CMK (cell line): Measurements from ENCODE around the gene KDF1.
"Not testable (repeated sequence)": the region's sequence is repeated elsewhere in the genome, so short reads cannot be mapped to it uniquely, and the experiment has no call there.

Experiments used
- DNase-seq: peaks from one replicate; pipeline ENCODE4 v3.0.0-alpha.2; 2010; ENCODE audit warnings: low read depth

The KDF1 gene

GRCh38 chr1:26994020-26994786 lies 33.9 kb upstream of the KDF1 start:
- DNase-seq = no peak

- DNase-seq = no peak
These were observed 33.2 kb upstream of the KDF1 start, which contains the start of gene TRNP1 for GRCh38 chr1:26993237-26994019. TRNP1 (plus strand) TSS chr1:26993692; CDS start chr1:26993787, 95 bp downstream.

- no peak for DNase-seq
These were observed 31.2 kb upstream of the KDF1 start for GRCh38 chr1:26991310-26992116.

- not testable (repeated sequence) for DNase-seq
These were observed 29.3 kb upstream of the KDF1 start for GRCh38 chr1:26989403-26990109.

DNA sequence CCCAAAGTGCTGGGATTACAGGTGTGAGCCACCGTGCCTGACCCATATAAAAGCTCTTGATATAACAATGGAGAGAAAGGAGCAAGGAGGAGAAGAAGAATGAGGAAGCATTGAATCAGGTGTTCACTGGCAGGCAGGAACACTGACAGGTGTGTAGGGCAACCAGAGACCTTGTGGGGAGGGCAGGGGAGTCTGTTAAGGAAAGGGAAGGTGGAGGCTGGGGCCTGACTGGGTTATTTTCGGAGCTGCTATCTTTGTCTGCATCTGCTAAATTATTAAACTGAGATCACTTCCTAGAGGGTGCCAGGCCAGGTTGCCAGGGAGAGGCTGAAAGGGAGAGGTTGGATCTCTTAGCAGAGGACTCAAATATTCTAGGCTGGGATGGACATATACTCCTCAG lies 26.4 kb upstream of the KDF1 start:
- DNase-seq = no peak

DNA sequence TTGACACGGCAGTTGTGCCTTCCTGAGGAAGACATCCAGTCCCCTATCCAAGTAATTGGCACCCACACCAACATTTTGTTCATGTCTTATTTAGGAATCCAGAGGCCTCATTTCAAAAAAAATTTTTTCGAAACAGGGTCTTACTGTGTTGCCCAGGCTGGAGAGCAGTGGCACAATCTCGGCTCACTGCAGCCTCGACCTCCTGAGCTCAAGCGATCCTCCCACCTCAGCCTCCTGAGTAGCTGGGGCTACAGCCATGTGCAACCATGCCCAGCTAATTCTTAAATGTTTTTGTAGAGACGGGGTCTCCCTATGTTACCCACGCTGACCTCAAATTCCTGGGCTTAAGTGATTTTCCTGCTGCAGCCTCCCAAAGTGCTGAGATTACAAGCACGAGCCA lies 24.0 kb upstream of the KDF1 start:
- no peak for DNase-seq

GRCh38 chr1:26983863-26984262 lies 23.6 kb upstream of the KDF1 start:
- no peak for DNase-seq

DNA sequence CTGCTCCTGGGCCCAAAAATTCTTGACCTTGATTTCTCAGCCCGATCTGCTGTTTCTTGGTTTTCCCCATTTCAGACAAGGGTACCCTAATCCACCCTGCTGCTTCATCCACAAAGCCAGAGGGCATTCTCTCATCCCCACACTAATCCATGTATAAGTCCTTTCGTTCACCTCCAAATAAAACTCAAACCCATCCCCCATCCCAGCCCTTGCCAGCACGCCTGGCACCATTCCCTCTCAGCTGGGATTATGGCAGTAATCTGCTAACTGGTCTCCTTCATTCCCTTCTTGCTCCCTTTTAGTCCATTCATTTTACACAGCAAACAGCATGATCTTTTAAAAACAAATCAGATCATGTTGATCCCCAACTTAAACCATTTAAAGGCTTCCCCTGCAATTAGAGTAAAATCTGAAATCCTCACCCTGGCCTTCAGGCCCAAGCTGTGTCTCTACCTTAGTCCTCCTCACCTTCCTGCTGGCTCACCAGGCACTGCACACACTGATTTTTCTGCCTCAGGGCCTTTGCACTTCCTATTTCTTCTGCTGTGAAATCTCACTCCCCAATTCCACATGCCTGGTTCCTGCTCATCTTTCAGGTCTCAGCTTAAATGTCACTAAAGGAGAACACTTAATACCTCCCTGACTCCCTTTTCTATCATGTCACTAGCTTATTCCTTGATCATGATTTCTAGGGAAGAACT lies 21.0 kb upstream of the KDF1 start:
- no peak for DNase-seq

GRCh38 chr1:26978901-26979300 lies 18.6 kb upstream of the KDF1 start:
- no peak for DNase-seq

DNA sequence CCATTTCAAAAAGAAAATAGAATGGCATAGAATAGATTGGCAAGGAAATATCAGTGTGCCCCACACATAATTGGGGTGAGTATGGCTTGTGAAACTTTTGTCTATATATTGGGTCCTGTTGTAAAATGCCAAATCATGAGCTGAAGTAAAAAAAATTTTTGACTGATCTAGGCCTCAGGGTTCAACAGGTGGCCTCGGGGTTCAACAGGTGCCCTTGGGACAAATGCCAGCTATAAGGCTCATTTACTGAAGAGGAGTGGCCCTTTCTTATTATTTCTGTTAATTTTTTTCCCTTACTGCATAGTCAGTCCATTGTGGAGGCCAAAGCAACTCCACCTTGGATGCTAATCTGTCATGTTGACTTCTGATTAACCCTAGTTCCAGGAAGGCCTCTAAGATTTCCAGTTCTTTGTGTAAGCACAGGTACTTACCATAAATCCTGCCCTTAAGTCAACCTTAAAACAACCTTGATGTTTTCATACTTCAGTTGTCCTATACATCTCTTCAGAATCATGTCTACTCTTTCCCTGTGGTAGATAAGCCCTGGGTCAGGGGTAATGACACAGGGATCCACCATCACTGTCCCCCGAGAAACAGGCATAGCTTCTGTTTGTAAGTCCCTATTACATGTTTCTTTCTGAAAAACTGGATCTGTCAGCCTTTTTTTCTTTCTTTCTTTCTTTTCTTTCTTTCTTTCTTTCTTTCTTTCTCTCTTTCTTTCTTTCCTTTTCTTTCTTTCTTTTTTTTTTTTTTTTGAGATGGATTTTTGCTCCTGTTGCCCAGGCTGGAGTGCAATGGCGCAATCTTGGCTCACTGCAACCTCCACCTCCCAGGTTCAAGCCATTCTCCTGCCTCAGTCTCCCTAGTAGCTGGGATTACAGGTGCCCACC lies 16.6 kb upstream of the KDF1 start:
- DNase-seq = no peak

DNA sequence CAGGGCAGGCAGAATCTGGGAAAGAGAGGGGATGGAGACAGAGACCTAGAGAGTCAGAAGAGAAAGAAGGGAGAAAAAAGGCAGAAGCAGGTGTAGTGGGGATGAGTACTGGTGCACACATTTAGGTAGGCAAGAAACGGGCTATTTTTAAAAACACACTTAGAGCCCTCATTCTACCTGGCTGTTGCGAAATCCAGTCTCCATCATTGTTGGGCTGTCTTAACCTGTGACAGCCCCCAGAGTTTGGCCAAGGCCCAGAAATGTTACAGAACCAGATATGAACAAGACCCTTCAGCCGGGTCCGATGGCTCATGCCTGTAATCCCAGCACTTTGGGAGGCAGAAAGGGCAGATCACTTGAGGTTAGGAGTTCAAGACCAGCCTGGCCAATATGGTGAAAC lies 12.6 kb upstream of the KDF1 start:
- DNase-seq = no peak

GRCh38 chr1:26972390-26972789 lies 12.1 kb upstream of the KDF1 start:
- no peak for DNase-seq

- DNase-seq = no peak
These were observed 11.3 kb upstream of the KDF1 start for GRCh38 chr1:26971590-26971989.

GRCh38 chr1:26970810-26971209 lies 10.5 kb upstream of the KDF1 start:
- DNase-seq = no peak

DNA sequence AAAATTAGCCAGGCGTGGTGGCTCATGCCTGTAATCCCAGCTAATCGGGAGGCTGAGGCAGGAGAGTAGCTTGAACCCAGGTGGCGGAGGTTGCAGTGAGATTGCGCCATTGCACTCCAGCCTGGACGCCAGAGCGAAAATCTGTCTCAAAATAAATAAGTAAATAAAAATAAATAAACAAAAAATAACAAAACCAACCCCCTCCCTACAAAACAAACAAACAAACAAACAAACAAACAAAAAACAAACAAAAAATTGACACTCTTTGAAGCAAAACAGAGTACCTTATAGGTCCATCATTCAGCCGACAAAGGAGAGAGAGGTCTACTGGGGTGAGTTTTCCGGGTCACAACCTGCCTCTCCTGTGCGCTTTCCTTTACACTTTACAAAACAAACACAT lies 5.4 kb upstream of the KDF1 start:
- DNase-seq = no peak

DNA sequence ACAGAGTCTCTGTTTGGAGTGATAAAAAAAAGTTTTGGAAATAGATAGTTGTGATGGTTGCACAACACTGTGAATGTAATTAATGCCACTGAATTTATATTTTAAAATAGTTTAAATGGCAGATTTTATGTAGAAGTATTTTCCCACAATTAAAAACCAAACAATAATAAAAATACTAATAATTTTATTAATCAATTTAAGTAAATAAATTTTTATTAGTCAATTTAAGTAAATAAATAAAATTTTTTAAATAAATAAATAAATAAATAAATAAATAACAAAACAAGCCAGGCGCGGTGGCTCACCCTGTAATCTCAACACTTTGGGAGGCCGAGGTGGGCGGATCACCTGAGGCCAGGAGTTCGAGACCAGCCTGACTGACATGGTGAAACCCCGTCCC lies 4.9 kb upstream of the KDF1 start:
- no peak for DNase-seq

- no peak for DNase-seq
These were observed 1.6 kb upstream of the KDF1 start for GRCh38 chr1:26961826-26962225.

GRCh38 chr1:26960625-26960966 lies 328 bp upstream of the KDF1 start:
- DNase-seq = no peak

- no peak for DNase-seq
These were observed 998 bp downstream of the KDF1 start for GRCh38 chr1:26959270-26959669.

DNA sequence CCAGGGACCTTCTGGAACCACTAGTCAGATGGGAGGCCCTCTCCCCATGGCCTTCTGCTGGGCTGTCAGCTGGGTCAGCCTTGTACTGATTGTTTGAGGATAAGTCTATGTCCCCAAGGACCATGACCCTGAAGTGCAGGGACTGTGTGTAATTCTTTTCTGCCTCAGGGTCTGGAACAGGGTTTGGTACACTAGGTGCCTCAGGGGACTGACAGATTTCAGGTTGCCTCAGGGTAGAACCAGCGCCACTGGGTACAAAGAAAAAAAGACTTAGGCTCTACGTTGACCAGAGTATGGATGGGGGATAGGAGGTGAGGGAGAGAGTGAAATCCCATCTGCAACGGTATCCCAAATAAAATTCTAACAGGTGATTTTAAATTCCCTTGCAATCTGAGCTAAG lies 3.0 kb downstream of the KDF1 start:
- DNase-seq = no peak
